H9 (cell line): ENCODE results near the gene PELI2. TPM values are rescaled to one million over a fixed set of nuclear protein-coding genes. Genes with fewer than 3 reads are reported as not detected.

Source experiments
- DNase-seq: peaks from one replicate; pipeline ENCODE4 v3.0.0-alpha.2; 2017
- H2AFZ ChIP-seq: one replicate; pipeline ENCODE4 v1.6.1; 2013; ENCODE audit warnings: mild to moderate bottlenecking, low read length, control low read depth, moderate library complexity
- H2AK5ac ChIP-seq: 2 replicates; pipeline ENCODE4 v1.6.1; 2013; ENCODE audit warnings: low read length, control low read depth, mixed read lengths; ENCODE audit not compliant: insufficient read length
- H2BK120ac ChIP-seq: one replicate; pipeline ENCODE4 v1.6.1; 2013; ENCODE audit warnings: low read depth, mild to moderate bottlenecking, low read length, control low read depth, inconsistent platforms; ENCODE audit not compliant: poor library complexity, severe bottlenecking
- H2BK12ac ChIP-seq: 2 replicates; pipeline ENCODE4 v1.6.1; 2013; ENCODE audit warnings: low read length, control low read depth, mixed read lengths, low read depth; ENCODE audit not compliant: insufficient read length
- H2BK15ac ChIP-seq: 2 replicates; pipeline ENCODE4 v1.6.1; 2013; ENCODE audit warnings: low read depth, low read length, control low read depth
- H2BK20ac ChIP-seq: one replicate; pipeline ENCODE4 v1.6.1; 2013; ENCODE audit warnings: low read depth, mild to moderate bottlenecking, low read length, control low read depth, inconsistent platforms; ENCODE audit not compliant: poor library complexity, severe bottlenecking
- H2BK5ac ChIP-seq: 2 replicates; pipeline ENCODE4 v1.6.1; 2013; ENCODE audit warnings: low read length, control low read depth, mixed read lengths; ENCODE audit not compliant: insufficient read length
- H3K14ac ChIP-seq: 2 replicates; pipeline ENCODE4 v1.6.1; 2013; ENCODE audit warnings: low read length, control low read depth; ENCODE audit not compliant: insufficient read depth
- H3K18ac ChIP-seq: 2 replicates; pipeline ENCODE4 v1.6.1; 2013; ENCODE audit warnings: low read depth, mild to moderate bottlenecking, mixed read lengths, low read length, control low read depth; ENCODE audit not compliant: insufficient read length
- H3K23ac ChIP-seq: 2 replicates; pipeline ENCODE4 v1.6.1; 2013; ENCODE audit warnings: low read length, control low read depth, mixed read lengths, low read depth; ENCODE audit not compliant: insufficient read length
- H3K23me2 ChIP-seq: 2 replicates; pipeline ENCODE4 v1.6.1; 2013; ENCODE audit warnings: low read depth, mild to moderate bottlenecking, mixed read lengths, low read length, control low read depth; ENCODE audit not compliant: insufficient read length, poor library complexity, severe bottlenecking
- H3K27ac ChIP-seq: 2 replicates; pipeline ENCODE4 v1.5.1; 2013; ENCODE audit warnings: low read length, control low read depth, mixed read lengths, low read depth; ENCODE audit not compliant: insufficient read length
- H3K27me3 ChIP-seq: 2 replicates; pipeline ENCODE4 v1.6.1; 2013; ENCODE audit warnings: low read length, control low read depth, inconsistent platforms; ENCODE audit not compliant: insufficient read depth
- H3K4ac ChIP-seq: 2 replicates; pipeline ENCODE4 v1.6.1; 2013; ENCODE audit warnings: low read depth, mild to moderate bottlenecking, control low read depth, inconsistent platforms, low read length, moderate library complexity
- H3K4me1 ChIP-seq: 2 replicates; pipeline ENCODE4 v1.6.1; 2013; ENCODE audit warnings: low read length, control low read depth, inconsistent platforms; ENCODE audit not compliant: insufficient read depth
- H3K4me2 ChIP-seq: 2 replicates; pipeline ENCODE4 v1.6.1; 2013; ENCODE audit warnings: low read length, control low read depth, mixed read lengths; ENCODE audit not compliant: insufficient read length, insufficient read depth
- H3K56ac ChIP-seq: 2 replicates; pipeline ENCODE4 v1.6.1; 2013; ENCODE audit warnings: low read depth, mild to moderate bottlenecking, mixed read lengths, low read length, control low read depth; ENCODE audit not compliant: insufficient read length
- H3K79me1 ChIP-seq: 2 replicates; pipeline ENCODE4 v1.6.1; 2013; ENCODE audit warnings: low read depth, mild to moderate bottlenecking, moderate library complexity, low read length, control low read depth, inconsistent platforms; ENCODE audit not compliant: insufficient read depth, poor library complexity, severe bottlenecking
- H3K79me2 ChIP-seq: 2 replicates; pipeline ENCODE4 v1.6.1; 2013; ENCODE audit warnings: low read length, control low read depth, inconsistent platforms; ENCODE audit not compliant: insufficient read depth
- H3K9ac ChIP-seq: 2 replicates; pipeline ENCODE4 v1.6.1; 2013; ENCODE audit warnings: low read length, control low read depth, mixed read lengths; ENCODE audit not compliant: insufficient read length; ENCODE audit errors: extremely low read depth
- H3K9me3 ChIP-seq: one replicate; pipeline ENCODE4 v1.6.1; 2013; ENCODE audit warnings: low read depth, low read length, inconsistent platforms; ENCODE audit not compliant: control insufficient read depth
- H3T11ph ChIP-seq: one replicate; pipeline ENCODE4 v1.6.1; 2013; ENCODE audit warnings: mild to moderate bottlenecking, low read length, control low read depth, inconsistent platforms
- H4K20me1 ChIP-seq: one replicate; pipeline ENCODE4 v1.6.1; 2013; ENCODE audit not compliant: control insufficient read depth, insufficient read length, insufficient read depth
- H4K5ac ChIP-seq: 2 replicates; pipeline ENCODE4 v1.6.1; 2013; ENCODE audit warnings: low read depth, mild to moderate bottlenecking, mixed read lengths, low read length, control low read depth; ENCODE audit not compliant: insufficient read length
- H4K8ac ChIP-seq: replicated peaks from 2 replicates; pipeline ENCODE4 v1.6.1; 2013; ENCODE audit warnings: low read length, control low read depth, mixed read lengths, low read depth; ENCODE audit not compliant: insufficient read length
- H4K91ac ChIP-seq: 2 replicates; pipeline ENCODE4 v1.6.1; 2013; ENCODE audit warnings: low read depth, mild to moderate bottlenecking, moderate library complexity, mixed read lengths, low read length, control low read depth; ENCODE audit not compliant: insufficient read length
- H3K27ac Mint-ChIP-seq, 3 experiments: 2 replicates in 2 of 3; 3 replicates in 1 of 3; pipeline ENCODE4 v1.8.0; 2020 to 2021; ENCODE audit warnings: mixed read lengths in 3 of 3, mild to moderate bottlenecking in 1 of 3, moderate library complexity in 1 of 3
- H3K27me3 Mint-ChIP-seq: 2 replicates; pipeline ENCODE4 v1.8.0; 2021; ENCODE audit warnings: low read depth, mild to moderate bottlenecking, moderate library complexity, mixed read lengths
- H3K36me3 Mint-ChIP-seq, 3 experiments: 2 replicates in 2 of 3; 3 replicates in 1 of 3; pipeline ENCODE4 v1.8.0; 2020 to 2021; ENCODE audit warnings: low read depth in 3 of 3, mixed read lengths in 3 of 3; ENCODE audit not compliant: insufficient read depth in 1 of 3
- H3K4me1 Mint-ChIP-seq, 2 experiments: 2 replicates each; pipeline ENCODE4 v1.8.0; 2020; ENCODE audit warnings: mixed read lengths in 2 of 2
- H3K4me3 Mint-ChIP-seq, 2 experiments: 2 replicates in 1 of 2; 3 replicates in 1 of 2; pipeline ENCODE4 v1.8.0; 2020 to 2021; ENCODE audit warnings: mild to moderate bottlenecking in 2 of 2, mixed read lengths in 2 of 2, moderate library complexity in 1 of 2
- H3K9me3 Mint-ChIP-seq, 2 experiments: 2 replicates in 1 of 2; 3 replicates in 1 of 2; pipeline ENCODE4 v1.8.0; 2020; ENCODE audit warnings: mild to moderate bottlenecking in 2 of 2, mixed read lengths in 2 of 2, moderate library complexity in 1 of 2
- WGBS: extraction: QIAGEN DNeasy Blood & Tissue Kit; methylation state at CpG from one replicate; pipeline ENCODE4 v1.1.7; 2013; ENCODE audit warnings: missing lambda C conversion rate, low lambda C conversion rate, mixed read lengths; ENCODE audit not compliant: insufficient read length; ENCODE audit errors: extremely low coverage; 5-methylcytosine and 5-hydroxymethylcytosine counted together
- total RNA-seq: library from RNA; stranded (reverse); gene quantifications from 2 replicates; pipeline ENCODE4 v1.2.1, GENCODE V29; 2021
- TF ChIP-seq, protein P1 (sequence below): fragments of 200-600 bp; sonication (generic); conservative IDR thresholded peaks from 3 replicates; pipeline ENCODE4 v1.8.0; 2021; ENCODE audit warnings: antibody characterized with exemption, mild to moderate bottlenecking

The PELI2 gene
- total RNA-seq, 1 experiment from 2014 or later: 18.0 TPM

DNA sequence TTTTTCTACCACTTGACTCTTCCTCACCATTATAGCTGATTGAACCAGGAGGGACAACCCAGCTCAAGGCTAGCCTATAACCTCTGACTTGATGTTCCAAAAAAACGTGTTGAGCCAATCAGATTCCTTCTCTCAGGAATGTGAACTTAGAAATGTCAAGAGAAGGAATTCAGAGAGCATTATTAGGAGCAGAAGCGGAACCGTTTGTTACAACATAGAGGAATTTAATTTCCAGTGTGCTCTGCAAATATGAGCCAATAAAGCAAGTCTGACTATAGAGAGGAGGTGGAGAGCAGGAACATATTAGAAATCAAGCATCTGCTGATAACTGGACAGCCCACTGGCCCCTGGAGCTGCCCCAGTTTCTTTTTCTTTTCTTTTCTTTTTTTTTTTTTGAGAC is 15.3 kb upstream of the PELI2 start:
- Histone ChIP-seq H4K8ac (no peak overlapping the region), H4K91ac (no peak overlapping the region), H3K4ac (no peak overlapping the region), H3K4me1 (no peaks in the 10 kb centered on the region), H3K23me2 (no peaks in the 10 kb centered on the region), H2AFZ (no peak overlapping the region), H2BK15ac (no peak overlapping the region), H3K79me1 (no peaks in the 10 kb centered on the region), H3T11ph (no peak overlapping the region), H3K9me3 (no peaks in the 10 kb centered on the region), H4K20me1 (no peaks in the 10 kb centered on the region), H3K56ac (no peak overlapping the region), H2BK5ac (no peak overlapping the region), H3K23ac (no peak overlapping the region), H3K9ac (no peak overlapping the region), H3K27ac (no peak overlapping the region), H2BK20ac (no peak overlapping the region), H3K14ac (no peak overlapping the region), H2AK5ac (no peak overlapping the region), H4K5ac (no peak overlapping the region), H2BK120ac (no peak overlapping the region), H3K27me3 (no peaks in the 10 kb centered on the region), H3K4me2 (no peak overlapping the region), H2BK12ac (no peak overlapping the region), H3K18ac (no peak overlapping the region), H3K79me2 (no peaks in the 10 kb centered on the region)
- no peak for DNase-seq
- WGBS: no CpG with 5 or more reads among the region's 3 CpGs
- no peaks in the 10 kb centered on the region for H3K27me3 Mint-ChIP-seq
- H3K27ac Mint-ChIP-seq: no peak overlapping the region
- no peak overlapping the region for H3K4me3 Mint-ChIP-seq
- no peaks in the 10 kb centered on the region; a peak in 1 of 7 replicates for H3K36me3 Mint-ChIP-seq
- TF ChIP-seq, protein P1, sequence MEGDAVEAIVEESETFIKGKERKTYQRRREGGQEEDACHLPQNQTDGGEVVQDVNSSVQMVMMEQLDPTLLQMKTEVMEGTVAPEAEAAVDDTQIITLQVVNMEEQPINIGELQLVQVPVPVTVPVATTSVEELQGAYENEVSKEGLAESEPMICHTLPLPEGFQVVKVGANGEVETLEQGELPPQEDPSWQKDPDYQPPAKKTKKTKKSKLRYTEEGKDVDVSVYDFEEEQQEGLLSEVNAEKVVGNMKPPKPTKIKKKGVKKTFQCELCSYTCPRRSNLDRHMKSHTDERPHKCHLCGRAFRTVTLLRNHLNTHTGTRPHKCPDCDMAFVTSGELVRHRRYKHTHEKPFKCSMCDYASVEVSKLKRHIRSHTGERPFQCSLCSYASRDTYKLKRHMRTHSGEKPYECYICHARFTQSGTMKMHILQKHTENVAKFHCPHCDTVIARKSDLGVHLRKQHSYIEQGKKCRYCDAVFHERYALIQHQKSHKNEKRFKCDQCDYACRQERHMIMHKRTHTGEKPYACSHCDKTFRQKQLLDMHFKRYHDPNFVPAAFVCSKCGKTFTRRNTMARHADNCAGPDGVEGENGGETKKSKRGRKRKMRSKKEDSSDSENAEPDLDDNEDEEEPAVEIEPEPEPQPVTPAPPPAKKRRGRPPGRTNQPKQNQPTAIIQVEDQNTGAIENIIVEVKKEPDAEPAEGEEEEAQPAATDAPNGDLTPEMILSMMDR: no peak
- H3K4me1 Mint-ChIP-seq: no peaks in the 10 kb centered on the region; a peak in 1 of 4 replicates
- H3K9me3 Mint-ChIP-seq: no peaks in the 10 kb centered on the region
